SHP77 (cell line): Measurements from ENCODE around the gene FHIT.

Experiments used
- DNase-seq, 2 experiments: peaks; one replicate each; lab custom pipeline; 2025; lab: John Stamatoyannopoulos, UW

Gene FHIT

DNA sequence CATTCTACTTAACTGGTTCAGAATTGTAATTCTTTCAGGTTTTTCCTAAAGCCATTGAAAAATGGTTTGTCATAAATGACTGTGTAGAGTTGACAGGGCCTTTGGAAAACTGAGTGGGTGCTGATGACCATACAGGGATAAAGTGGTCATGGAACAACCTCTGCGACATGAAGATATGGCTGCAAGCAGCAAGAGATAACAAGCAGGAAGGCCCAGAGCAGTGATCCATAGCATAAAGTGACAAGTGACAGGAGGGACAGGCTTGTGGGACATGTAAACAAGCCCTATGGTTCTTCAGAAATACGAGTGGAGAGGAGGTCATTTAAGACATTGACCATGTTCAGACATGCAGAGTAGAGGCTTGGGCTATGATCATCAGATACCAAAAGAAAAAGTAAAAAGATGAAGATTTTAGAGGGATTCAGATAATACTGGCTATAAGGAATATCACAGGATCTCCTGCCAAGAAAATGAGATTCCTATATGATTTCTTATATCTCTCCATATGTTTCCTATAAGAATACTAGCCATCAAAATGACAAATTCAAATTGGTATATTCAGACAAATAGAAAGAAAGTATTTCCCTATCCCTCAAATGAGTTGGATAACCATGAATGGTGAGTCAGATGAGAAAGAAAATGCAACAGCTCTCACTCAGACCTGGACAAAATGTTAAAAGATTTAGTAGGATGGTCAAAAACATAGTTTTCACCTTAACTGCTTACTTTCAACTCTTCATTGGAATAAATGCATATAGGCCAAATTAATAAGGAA is 1373.8 kb downstream of the FHIT start:
- no peak for DNase-seq

DNA sequence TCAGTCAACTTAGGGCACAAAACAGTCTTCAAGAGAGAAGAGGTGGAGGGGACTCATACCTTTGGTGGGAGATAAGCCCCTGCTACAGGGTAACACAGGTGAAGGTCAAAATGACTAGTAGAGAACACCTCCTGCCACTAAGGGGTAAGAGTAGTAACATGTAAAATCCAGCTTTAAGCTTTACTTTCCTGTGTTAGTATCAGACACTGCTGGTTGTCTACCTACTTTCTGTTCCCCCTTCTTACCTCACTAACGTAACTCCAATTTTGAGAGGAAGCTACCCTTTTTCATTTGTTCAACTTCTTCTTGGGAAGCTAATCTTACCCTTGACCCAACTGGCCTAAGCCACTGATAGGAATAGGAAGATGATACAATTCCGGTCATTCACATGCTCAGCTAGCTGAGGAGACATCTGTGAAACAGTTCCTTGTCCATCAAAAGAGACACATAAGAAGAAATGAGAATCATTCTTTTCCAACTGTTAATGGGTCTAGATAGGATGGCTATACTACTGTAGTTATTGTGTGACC is 1374.7 kb downstream of the FHIT start:
- no peak for DNase-seq

DNA sequence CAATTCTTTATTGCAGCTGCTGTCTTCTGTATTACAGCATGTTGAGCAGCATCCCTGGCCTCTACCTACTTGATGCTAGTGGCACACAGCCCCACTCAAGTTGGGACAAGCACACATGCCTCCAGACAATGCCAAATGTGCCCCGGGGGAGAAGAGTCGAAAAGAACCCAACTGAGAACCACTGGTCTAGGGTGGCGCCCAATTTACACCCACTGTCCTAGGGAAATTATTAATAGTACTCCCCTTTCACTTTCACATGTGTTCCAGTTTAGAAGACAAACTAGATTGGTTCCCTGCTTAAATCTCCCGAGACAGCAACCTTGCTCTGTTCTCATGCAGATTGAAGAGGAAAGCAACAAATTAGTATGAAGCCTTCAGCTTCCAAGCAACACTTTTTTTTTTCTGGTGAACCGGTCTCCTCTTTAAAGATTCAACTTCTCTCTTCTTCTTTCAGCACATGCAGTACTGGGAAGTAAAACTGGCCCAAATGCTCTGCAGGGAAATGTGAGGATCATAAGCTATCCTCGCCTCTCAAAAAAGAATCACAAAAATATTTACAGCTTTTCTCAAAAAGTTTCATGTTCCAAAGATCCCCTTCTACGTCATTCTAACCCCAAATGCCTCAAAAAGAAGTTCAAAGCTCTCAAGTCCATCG is 1377.5 kb downstream of the FHIT start:
- DNase-seq: no peak

DNA sequence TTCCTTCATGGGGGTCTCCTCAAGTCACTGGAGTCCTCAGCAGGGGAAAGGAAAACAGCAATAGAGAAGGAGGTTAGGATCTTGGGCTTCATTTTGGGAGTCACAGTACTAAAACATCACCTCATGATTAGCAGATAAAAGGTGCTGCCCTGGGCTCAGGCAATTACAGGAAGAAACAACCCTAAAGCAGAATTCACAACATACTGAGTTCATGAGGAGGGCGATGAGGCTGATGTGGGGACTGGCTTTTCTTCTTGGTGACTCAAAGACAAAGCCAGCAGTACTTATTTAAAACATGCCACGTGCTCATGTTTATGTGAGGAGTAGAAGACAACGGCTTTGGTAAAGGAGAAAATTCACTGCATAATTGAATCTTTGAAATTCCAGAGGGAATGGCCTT is 1379.1 kb downstream of the FHIT start:
- DNase-seq: no peak

DNA sequence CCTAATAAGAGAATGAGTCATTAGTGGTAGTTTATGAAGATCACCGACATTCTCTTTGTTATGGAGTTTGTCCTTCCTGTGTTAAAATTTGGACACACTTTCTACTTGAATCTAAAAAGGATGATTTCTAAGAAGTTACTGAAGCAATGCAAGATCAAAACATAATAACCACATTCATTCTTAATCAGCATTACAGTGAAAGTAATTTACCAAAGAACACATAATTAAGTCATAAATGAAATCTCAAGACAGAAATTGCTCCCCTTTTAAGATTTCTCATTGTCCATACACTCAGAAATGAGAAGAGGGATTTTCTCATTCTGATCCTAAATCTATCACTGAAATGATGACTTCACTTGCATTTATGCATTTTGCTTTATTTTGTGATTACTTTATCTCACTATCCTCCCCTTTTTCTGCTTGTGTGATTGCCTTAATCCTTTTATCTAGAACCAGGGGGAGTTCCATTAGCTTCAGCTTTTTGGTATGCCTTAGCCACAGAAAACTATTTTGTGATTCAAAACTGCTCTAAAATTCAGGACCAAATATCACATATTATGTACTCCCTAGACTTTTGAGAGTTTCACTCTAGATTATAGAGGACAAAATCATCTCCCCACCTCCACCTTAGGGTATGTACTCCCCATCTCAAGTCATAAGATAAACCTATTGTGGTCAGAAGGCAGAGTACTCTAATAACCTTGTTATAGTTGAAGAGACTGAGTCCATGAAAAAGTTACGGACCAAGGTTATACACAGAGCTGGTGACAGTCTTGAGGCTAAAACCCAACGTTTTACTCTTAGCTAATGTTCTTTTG is 1383.9 kb downstream of the FHIT start:
- DNase-seq: no peak

DNA sequence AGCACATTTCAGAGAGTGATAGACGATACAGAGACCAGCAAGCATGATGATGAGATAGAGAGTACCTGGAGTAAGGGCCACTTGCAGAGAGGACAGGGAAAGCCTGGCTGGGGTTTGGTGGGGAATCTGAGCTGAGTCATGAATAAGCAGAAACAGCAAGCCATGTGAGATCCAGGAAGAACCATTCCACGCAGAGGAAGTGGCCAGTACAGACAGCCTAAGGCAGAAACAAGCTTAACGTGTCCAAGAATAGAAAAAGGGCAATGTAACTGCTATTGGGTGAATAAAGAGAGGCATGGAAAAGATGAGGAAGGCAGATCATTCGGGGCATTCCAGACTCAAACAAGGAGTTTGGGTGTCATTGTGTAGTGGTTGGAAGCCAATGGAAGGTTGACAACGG is 1385.2 kb downstream of the FHIT start:
- DNase-seq: no peak

DNA sequence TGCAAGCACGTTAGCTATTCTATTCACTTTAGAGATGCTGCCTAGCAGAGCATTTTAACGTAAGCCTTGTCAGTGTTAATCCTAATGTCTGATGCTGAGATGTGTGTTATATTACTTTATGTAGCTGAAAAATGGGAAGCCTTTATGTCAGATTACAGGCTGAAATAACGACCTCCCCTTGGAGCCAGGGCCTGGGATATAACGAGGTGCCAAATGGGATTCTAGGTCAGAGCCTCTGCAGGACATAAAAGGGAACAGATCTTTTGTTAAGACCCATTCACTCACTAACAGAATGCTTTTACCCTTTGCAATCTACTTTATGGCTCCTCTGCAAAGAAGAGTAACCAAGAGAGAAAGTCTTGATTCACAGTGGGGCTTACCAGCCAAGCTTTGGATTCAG is 1385.9 kb downstream of the FHIT start:
- no peak for DNase-seq

DNA sequence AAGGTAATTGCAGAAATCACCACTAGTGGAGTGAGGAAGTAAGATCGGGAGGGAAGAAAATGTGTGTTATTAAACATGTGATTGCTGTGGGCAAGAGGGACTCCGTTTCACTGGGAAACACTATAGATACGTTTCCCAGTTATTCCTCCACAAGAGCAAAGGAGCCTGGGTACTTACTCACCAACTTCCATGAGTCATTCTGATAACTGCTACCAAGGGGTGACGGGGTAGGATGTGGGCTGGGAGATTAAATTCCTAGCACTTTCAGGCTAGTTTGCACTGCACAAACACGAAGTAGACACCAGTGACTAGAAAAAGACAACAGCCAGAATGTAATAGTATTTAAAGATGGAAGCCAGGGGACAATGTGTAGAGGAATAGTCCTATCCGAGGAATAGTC is 1388.6 kb downstream of the FHIT start:
- no peak for DNase-seq

DNA sequence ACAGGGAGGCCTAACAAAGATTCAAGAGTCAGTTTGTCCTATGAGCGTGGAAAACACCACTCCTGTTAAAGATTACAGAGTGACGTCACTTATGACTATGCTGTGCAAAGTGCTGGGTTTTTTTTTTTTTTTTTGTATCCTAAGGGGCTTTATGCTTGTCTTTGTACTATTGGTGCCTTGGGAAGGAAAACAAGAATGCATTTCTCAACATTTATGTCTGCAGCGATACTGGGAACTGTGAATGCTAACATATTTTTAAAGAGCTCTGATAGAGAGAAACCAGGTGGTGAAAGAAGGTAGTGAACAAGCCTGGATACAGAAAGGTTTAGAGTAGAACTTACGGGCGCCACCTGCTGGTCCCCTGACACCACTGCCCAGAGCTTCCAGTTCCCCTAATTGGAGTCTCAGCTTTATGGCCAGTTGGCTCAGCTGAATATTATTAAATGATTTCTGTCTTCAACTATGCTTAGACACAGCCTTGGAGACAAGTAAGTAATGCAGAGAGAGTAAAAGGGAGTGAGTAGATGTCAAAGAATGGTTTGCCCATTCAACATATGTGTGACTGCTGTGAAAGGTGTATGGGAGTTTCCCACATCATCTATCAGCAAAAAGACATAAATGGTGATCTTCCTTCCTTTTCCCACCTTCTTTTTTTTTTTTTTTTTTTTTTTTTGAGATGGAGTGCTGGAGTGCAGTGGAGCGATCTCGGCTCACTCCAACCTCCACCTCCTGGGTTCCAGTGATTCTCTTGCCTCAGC is 1393.5 kb downstream of the FHIT start:
- DNase-seq: peak; percentile 61 to 79

DNA sequence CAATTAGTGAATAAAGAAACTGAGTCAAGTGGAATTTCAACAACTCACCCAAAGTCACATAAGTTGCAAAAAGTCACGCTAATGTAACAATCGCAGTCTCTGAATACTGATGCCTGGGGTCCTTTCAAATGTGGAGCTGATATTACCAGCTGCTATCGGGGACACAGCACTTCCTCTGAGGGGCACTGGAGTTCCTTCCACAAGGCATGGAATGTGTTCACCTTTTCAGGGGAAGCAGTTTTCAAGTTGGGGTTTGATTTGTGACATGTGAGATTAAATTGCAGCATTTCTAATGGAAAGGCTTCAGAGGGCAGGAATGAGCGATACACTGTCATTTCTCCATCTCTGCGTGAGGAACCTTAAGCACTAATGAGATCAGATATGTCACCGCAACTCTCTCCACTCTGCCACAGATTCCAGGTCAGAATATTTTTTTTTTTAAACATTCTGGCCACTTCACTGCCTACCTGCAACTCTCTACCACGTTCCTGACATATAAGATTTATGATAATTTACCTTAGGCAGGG is 1394.3 kb downstream of the FHIT start:
- no peak for DNase-seq

DNA sequence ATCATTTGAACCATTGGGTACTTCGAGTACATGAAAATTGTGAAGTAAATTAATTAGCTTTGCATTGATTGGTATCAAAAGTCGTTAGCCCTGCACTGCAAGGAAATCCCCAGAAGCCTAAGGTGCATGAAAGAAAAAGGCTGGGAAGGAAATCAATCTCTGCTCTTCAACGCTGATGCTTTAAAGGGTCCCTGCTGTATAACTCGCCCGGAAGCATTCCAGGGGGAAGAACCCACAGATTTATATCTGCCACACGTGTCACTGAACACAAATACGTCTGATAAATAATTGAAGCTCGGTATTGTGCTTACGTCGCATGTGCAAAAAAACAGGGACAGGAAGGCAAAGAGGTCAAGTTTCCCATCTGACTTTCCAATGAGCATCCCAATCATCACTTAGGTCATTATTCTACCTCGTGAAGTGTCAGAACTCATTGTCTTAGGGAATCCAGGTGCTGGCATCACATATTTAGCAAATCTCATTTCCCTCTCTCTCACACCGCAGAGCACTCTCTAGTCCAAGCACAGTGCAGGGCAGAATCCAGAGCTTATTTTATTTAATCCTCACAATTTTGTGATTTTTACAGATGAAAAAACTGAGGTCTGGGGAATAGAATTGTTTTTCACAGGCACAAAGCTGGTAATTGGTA is 1397.1 kb downstream of the FHIT start:
- DNase-seq: no peak

DNA sequence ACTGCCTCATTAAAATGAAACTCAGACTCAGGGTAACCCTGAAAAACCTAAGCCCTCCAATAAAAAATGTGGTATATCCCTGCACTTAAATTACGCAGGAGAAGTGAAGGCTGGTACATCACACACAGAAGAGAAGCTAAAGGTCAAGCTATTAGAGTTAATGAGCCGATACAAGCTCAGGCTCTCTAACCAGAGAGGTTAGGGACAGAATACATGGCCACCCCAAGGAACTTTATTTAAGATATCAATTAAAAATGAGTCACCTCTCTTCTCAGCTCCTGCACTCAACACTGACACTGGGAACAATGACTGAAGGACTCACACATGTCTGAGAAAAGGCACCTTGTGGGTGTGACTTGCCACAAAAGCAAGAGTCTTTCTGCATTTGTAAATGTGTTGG is 1400.8 kb downstream of the FHIT start:
- no peak for DNase-seq

DNA sequence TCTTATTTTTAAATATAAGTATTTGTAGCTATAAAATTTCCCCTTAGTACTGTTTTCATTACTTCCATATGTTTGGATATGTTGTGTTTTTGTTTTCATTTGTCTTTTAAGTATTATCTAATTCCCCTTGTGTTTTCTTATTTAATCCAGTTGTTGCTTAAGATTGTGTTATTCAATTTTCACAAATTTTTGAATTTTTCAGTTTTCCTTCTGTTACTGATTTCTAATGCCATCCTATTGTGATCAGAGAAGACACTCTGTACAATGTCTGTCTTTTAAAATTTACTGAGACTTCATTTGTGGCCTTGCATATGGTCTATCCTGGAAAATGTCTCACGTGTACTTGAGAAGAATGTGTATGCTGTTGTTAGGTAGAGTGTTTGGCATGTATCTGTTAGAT is 1405.9 kb downstream of the FHIT start:
- DNase-seq: no peak

DNA sequence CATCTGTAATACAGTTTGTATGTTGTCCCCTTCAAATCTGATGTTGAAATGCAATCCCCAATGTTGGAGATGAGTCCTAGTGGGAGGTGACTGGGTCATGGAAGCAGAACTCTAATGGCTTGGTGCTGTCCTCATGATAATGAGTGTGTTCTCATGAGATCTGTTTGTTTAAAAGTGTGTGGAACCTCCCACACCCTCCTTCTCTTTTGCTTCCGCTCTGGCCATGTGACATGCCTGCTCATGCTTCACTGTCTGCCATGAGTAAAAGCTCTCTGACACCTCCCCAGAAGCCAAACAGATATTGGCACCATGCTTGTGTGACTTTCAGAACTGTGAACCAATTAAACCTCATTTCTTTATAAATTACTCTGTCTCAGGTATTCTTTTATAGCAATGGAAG is 1407.4 kb downstream of the FHIT start:
- no peak for DNase-seq

DNA sequence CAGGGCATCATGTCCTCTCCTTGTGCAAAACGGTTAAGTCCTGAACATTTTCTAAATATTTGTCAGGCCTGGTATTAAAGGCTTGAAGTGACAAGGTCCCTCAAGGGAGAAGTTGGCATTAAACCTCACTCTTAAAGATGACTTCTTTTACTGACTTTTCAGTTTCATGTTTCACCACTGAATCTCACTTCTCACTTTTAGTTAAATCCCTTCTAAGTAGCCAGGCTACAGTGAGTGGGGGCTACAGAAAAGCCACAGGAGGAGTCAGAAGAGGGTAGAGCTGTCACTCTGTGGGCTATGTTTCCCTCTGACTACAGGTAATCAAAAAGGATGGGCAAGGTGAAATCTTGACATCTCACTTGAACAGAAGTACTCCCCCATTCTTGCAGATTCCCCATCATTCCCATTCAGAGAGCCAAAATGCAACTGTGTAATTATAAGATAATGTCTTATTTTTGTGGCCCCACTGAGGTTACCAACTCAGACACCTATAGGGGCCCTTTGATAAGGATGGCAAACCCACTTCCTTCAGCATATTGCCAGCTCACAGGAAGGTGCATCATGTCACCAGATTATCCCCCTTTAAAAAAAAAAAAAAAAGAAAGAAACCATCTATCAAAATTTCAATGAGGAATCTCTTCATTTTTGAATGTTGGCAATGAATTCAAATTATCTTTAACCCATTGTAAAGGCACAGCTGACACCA is 1411.3 kb downstream of the FHIT start:
- no peak for DNase-seq

DNA sequence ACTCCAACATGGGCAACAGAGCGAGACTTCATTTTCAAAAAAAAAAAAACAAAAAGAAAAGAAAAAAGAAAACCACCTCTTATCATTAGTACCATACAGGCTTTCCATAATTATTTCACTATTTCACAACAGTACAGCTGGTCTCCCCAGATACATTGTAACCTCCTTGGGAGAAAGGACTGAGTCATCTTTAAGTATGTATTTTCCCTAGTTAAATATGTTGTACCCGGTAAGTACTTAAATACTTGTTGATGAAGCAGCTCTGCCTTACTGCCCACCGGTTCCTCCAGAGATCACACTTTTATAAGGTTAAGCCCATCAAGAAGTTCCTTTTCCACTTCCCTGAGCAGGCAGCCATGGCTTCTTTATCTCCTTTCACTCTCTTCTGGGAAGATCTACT is 1412.0 kb downstream of the FHIT start:
- DNase-seq: no peak

DNA sequence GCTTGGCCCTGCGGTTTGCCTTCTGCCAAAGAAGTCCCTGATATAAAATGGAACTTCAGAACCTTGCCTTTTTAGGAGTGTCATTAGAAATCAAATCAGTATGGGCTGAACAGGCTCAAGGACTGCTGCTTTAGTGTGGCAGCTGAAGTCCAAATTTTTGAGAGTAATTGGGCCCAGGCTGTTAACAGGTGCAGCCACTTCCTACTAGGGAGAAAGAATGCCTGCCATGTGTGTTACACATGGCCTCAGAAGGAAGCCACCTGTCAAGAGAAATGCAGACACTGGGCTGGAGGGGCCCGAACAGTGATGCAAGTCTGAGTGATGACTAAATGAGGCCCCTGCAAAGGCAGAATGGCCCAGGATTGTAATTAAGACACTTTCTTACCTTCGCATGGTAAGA is 1414.7 kb downstream of the FHIT start:
- no peak for DNase-seq

DNA sequence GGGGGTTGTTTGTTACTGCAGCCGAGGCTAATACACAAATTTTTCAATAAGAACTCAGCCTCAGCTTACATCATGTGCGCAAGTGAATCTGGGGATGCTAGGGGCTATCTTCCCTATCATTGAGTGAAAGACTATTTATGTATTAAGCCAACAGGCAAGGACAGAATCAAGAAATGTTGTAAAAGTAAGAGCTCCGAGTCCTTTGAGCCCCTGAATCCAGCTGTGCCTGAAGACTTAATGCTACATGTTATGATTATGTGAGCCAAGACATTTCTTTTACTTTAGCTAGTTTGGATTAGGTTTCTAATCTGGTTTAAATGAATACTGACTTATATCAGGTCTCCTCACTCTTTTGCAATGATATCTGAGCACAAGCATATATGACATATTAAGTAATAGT is 1418.5 kb downstream of the FHIT start:
- no peak for DNase-seq

DNA sequence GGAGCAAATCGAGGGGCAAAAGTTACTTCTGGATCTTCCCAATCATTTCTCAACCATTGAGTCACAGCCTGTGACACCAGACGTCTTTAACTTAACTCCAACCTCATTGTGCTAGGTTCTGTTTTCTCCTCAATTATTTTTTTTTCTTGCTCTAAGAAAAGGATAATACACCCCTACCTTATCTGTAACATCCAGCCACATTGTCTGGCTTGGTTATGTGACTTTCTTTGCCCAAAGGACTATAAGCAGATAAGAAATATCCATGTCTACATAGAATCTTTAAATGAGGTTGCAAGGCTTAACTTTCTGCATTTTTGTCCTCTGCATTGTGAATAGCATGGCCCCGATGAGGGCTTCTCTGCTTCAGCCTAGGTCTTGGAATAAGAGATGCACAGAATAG is 1419.0 kb downstream of the FHIT start:
- DNase-seq: no peak

DNA sequence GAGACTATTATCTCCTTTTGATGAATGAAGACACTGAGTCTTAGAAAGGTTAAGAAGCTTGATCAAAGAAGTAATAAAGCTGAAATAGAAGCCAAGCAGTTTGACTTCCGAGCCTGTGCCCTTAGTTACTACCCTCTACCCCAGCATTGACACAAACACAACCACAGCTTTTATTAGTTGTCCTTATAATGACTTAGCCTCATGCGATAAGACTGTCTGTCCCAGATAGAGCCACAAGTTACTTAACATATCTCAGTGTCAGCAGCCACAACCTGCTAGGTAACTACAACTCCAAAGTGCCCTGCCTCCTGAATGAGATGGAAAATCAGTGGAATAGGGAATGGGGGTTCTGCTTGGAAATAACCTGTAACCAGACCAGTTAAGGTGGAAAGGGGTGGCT is 1419.9 kb downstream of the FHIT start:
- DNase-seq: no peak

DNA sequence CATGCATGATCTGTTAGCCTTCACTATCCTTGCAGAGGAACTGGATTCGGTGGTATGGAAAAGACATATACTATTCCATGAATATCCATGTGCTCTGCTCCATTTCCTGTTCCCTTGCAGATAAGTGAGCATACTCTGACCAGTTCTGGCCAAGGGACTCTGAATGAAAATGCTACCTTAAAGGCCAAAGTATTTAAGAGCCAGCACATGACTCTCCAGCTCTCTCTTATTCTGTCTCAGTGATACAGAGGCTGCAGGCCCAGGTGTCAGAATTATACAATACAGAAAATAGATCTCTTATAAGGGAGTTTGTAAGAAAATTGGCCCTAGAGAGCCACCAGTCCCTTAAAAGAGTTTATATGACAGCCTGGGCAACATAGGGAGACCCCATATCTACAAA is 1421.7 kb downstream of the FHIT start:
- no peak for DNase-seq
